ENCODE measurements around the gene AKR1C1.
"Not testable (repeated sequence)": the region's sequence is repeated elsewhere in the genome, so short reads cannot be mapped to it uniquely, and the experiment has no call there.

Gene AKR1C1

DNA sequence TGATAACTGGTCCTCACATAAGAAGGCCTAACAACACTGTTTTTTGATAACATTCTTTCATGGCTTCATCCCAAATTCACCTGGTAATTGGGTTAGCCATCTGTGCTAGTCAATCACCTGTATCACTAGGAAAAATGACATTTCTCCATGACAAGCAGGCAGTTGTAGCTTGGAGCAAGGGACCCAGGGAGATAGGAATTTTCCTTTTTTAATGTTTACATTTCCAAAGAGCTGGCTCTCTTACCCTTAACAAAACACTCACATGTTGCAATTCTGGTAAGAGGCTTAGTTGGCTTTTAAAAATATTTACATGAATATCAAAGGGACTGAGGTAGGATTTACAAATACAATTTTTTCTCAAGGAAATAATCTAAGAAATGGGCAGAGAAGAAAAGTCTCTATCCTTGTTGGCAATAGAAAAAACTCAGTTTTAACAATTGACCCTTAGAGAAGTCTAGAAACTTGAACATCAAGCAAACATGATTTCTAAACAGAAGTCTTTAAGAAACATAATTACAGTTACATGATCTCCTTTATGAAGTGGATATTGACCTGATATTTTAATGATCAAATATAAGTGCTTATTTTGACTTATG, 16.1 kb upstream of the AKR1C1 start:
- DNase-seq (ENCODE audit: low spot score) = no peak
- no peak for FAIRE-seq

- peak; percentile 89 for DNase-seq (ENCODE audit: low spot score)
- peak; percentile 97 for FAIRE-seq
Measured at GRCh38 chr10:4947635-4948596, 15.3 kb upstream of the AKR1C1 start.

- FAIRE-seq = not testable (repeated sequence)
Measured at GRCh38 chr10:4951512-4952162, 11.6 kb upstream of the AKR1C1 start.

GRCh38 chr10:4953405-4953804, 9.8 kb upstream of the AKR1C1 start:
- FAIRE-seq = no peak

More at GRCh38 chr10:4951512-4952162, 11.6 kb upstream of the AKR1C1 start:
- not testable (repeated sequence) for DNase-seq (ENCODE audit: low spot score)

GRCh38 chr10:4956088-4956487, 7.1 kb upstream of the AKR1C1 start:
- not testable (repeated sequence) for DNase-seq (ENCODE audit: low spot score); FAIRE-seq

More at GRCh38 chr10:4953405-4953804, 9.8 kb upstream of the AKR1C1 start:
- no peak for DNase-seq (ENCODE audit: low spot score)

DNA sequence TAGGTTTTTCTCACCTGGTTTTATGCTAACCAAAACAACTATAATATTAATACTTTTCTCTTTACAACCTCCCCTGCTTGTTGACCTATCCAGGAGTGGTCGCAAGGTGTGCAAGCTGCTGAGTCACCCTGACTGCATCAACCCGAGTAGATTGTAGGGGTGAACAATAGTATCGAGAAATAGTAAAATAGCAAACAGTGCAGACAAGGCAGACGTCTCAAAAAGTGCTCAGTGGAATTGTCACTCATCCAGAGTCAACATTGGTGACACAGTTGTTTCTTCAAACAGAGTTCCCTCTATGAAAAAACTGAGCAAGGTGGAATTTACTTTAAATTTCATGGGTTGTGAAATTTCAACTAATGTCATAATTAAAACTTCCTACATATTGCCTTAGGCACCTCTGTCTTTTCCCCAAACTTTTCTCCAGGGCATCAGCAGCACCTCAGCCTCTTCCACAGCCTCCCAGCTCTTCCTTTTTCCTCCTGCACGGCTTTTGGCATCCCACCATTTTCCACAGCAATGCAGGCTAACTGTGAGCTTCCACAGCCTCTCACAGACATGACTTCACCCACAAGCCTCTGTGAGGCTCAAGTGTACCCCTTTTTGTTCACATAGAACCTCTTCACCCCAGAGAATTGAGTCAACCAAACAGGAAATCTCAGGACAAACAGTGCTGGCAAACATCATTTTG, 6.1 kb upstream of the AKR1C1 start:
- FAIRE-seq; DNase-seq (ENCODE audit: low spot score): not testable (repeated sequence)

DNA sequence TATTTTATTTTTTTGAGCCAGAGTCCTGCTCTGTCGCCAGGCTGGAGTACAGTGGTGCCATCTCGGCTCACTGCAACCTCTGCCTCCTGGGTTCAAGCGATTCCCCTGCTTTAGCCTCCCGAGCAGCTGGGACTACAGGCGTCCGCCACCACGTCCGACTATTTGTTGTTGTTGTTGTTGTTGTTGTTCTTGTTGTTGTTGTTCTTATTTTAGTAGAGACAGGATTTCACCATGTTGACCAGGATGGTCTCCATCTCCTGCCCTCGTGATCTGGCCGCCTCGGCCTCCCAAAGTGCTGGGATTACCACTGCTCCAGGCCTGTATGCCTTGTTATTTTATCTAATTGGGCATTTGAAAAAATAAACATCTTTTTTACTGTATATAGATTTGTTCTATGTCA, 1.7 kb upstream of the AKR1C1 start:
- DNase-seq (ENCODE audit: low spot score); FAIRE-seq: not testable (repeated sequence)

DNA sequence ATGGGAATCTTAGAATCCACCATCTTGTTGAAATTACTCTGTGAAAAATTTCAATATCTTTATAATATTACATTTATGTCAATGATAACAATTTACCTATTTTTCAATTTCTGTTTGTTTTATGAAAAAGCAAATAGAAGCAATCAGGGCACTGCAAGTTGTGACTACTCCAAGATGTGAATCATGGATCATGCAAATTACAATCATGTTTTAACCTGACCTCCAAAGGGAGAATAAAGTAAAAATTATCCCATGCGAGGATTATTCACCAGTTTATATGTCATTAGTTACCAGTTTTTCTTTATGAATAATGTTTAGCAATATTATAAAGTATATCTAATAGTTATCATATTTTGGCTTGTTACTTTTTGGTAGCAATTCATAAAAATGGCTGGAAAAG, 907 bp upstream of the AKR1C1 start:
- FAIRE-seq; DNase-seq (ENCODE audit: low spot score): not testable (repeated sequence)

DNA sequence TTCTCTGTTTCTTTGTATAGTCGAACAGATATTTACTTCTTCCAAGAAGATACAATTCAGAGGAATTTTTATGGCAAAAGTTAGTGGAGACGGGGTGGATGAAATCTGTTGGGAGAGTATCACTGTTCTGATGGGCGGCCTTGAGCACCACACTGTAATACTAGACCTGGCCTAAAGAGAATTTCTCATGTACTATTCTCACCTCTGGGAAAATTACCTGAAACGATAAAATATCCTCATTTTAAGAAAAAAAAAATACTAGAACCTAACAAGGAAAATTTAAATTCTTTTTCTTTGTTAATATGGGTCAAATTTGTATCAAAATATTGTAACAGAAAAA, 570 bp downstream of the AKR1C1 start:
- not testable (repeated sequence) for FAIRE-seq; DNase-seq (ENCODE audit: low spot score)

DNA sequence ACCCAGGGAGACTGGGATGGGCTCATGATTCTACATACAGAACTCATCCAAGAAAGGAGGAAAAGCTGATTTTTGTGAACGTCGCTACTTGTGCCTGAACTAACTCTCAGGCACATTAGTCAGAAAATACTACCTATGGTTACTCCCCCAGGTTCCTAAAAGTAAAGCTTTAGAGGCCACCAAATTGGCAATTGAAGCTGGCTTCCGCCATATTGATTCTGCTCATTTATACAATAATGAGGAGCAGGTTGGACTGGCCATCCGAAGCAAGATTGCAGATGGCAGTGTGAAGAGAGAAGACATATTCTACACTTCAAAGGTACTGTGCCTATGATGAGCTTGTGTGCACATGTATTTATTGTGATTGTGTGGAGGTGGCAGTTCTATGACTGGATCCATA, 2.5 kb downstream of the AKR1C1 start:
- FAIRE-seq; DNase-seq (ENCODE audit: low spot score): not testable (repeated sequence)

DNA sequence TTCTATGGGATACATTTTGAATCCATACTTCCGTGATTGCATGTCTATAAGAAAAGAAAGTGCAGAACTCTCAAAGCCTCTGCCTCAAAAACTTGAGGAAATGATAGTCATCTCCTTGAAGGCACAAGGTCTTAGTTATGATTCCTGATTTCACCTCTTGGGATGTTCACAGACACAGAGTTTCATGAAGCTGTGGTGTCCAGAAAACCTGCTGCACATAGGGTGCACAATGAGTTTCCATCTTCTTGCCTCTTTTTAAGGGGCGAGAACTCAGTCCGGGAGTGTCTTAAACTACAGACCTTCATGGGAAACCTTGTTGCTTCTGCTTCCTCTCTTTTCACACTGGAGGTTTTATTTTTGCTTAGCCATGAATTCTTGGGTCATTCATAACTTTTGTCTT, 4.0 kb downstream of the AKR1C1 start:
- FAIRE-seq; DNase-seq (ENCODE audit: low spot score): not testable (repeated sequence)

- FAIRE-seq; DNase-seq (ENCODE audit: low spot score): not testable (repeated sequence)
Measured at GRCh38 chr10:4969289-4969688, 6.1 kb downstream of the AKR1C1 start.

DNA sequence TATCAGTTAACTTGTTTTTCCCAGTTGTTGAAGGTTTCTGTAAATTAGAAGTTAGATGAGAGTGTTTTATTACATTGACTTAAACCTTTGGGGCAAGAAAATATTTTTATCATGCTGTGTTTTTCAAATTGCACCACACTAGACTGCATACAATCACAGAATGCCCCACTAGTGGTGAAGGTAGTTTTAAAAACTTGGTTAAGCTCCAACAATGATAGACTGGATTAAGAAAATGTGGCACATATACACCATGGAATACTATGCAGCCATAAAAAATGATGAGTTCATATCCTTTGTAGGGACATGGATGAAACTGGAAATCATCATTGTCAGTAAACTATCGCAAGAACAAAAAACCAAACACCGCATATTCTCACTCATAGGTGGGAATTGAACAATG, 7.1 kb downstream of the AKR1C1 start:
- not testable (repeated sequence) for FAIRE-seq; DNase-seq (ENCODE audit: low spot score)

GRCh38 chr10:4972369-4973142, 9.3 kb downstream of the AKR1C1 start:
- FAIRE-seq; DNase-seq (ENCODE audit: low spot score): not testable (repeated sequence)

DNA sequence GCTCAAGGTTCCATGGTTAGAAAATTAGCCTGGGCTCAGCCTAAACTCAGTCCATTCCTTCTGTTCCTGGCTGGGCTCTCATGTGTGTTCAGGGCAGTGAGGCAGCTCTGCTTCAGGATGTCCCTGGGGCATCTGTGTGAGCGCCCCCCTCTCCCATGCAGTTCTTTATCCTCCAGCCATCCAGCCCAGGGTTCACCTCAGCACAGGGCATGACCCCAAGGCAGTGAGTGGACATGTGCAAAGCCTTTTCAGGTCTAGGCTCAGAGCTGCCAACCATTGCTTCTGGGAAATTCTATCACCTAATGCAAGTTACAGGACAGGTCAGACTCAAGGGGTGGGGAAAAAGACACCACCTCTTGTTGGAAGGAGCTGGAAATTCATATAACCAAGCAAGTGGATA, 10.1 kb downstream of the AKR1C1 start:
- FAIRE-seq; DNase-seq (ENCODE audit: low spot score): not testable (repeated sequence)

DNA sequence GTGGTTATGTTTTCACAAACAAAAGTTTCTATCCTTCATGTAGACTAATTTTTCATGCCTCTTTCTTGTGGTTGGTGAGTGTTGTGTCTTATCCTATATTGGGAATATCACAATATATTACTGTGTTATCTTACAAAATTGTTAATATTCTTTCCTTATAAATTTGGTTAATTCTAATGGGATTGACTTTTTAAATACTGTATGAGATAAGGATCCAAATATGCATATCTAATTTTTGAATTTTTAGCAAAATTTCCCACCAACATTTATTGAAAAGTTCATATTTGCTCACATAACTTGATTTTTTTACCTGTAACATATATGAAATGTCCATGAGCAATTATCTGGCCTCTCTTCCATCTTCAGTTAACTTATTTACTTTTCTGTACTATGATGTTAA, 11.2 kb downstream of the AKR1C1 start:
- FAIRE-seq; DNase-seq (ENCODE audit: low spot score): not testable (repeated sequence)

DNA sequence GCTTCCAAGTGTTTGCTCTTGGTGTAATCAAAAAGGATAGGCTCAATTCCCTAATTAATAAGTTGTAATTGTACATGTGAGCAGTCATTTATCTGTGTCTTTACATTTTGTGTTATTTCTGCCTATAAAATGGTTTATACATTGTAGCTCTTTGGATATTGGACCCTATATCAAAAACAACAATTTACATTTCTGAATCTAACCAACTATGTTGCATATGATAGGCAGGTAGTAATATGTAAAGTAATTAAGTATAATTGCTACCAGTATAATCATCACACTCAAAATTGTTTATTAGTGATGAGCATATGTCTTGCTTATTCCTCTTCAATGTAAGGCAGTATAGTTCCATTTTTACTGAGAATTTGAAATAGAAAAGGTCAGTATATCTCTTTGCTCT, 13.8 kb downstream of the AKR1C1 start:
- FAIRE-seq (no peak), DNase-seq (ENCODE audit: low spot score) (no peak)

DNA sequence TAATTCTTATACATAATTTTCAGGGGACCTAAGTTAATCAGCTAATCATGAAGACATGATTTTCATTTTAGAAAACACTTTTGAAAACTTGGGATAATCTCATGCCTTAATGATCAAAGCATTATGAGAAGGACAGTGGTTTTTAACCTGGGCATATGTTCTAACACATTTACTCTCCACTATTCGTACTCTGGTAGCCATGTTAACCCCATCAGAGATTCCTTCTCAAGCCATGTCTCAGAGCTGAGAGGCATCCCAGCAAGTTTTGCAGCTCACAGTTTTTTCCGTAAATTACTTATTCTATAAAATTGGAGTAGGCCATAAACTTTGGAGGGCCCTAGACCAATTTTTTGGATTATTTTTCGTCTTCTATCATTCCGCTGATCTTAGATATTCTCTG, 15.7 kb downstream of the AKR1C1 start:
- DNase-seq (ENCODE audit: low spot score) (no peak), FAIRE-seq (no peak)

GRCh38 chr10:4980793-4981192, 17.6 kb downstream of the AKR1C1 start:
- no peak for FAIRE-seq
- no peak for DNase-seq (ENCODE audit: low spot score)

GRCh38 chr10:4981722-4982471, 18.7 kb downstream of the AKR1C1 start:
- FAIRE-seq (no peak), DNase-seq (ENCODE audit: low spot score) (peak; percentile 31)

Measured in RCC 7860 (cell line).